NCI-H2029 treated with DMSO at 0.1 percent for 48 hours (cell line): Measurements from ENCODE around the gene INPP1.

Experiments
- DNase-seq: peaks from one replicate; lab custom pipeline; 2025; lab: John Stamatoyannopoulos, UW

Gene INPP1

DNA sequence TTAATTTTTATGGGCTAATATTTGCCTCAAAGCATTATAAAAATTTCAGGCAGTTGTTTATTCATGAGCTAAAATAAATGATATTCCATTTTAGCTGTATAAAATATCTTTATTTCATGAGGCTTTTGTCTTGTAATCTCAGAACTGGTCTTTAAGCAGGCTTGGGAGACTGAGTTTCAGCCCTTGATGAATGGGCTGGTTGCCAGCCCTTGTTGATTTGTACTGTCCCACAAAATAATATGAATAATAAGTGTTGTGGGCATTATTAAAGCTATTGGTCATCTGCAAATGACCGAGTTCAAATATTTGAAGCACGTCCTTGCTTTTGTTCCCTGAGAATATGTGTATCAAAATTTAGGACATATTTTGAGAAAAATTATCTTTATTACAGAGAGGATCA lies 18.2 kb downstream of the INPP1 start:
- DNase-seq, result no peak

DNA sequence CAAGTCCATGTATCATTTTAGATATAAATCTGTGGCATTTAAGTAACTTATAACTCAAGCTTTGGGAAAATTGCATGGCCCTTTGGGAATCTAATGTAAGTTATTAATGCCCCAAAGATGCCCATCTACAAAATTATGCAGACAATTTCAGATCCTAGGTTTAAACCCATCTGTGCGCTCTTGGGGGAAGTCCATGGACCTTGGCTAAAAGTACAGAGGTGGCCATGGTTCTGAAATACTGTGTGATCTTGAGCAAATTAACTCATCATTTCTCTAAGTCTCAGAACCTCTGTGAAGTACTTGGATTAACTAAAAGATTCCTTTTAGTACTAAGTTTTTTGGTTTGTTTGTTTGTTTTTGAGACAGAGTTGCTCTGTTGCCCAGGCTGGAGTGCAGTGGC lies 19.5 kb downstream of the INPP1 start:
- DNase-seq, result no peak

DNA sequence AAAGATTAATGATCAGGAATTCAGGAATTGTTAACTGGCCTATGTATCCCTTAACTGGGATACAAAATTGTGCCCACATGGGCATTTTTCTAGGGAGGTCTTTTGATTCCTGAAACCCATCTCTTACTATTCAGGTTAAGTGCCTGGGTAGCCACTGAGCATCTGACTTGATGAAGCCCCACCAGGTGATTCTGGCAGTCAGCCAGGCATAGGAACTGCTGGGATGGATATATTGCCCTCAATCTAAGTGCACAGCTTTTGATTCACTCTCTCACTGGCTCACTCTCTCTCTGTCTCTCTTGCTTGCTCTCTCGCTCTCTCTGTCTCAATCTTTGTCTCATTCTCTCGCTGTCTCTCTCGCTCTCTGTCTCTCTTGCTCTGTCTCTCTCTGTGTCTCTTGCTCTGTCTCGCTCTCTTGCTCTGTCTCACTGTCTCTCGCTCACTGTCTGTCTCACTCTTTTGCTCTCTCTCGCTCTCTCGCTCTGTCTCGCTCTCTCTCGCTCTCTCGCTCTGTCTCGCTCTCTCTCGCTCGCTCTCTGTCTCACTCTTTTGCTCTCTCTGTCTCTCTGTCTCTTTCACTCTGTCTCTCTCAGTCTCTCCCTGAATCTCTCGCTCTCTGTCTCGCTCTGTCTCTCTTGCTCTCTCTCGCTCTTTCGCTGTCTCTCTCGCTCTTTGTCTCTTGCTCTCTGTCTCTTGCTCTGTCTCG lies 22.3 kb downstream of the INPP1 start:
- DNase-seq, result no peak

DNA sequence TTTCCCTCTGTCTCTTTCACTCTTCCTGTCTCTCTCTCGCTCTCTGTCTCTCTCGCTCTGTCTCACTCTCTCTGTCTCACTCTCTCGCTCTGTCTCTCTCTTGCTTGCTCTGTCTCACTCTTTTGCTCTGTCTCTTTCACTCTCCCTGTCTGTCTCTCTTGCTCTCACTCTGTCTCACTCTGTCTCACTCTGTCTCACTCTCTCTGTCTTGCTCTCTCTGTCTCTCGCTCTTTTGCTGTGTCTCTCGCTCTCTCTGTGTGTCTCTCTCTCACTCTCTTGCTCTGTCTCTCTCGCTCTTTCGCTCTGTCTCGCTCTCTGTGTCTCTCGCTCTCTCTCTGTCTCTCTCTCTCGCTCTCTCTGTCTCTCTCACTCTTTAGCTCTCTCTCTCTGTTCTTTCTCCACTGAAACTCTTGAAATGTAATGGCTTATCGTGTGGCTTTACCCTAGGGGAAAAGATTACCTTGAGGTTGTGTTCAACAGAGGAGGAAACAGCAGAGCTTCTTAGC lies 22.9 kb downstream of the INPP1 start:
- no peak for DNase-seq

DNA sequence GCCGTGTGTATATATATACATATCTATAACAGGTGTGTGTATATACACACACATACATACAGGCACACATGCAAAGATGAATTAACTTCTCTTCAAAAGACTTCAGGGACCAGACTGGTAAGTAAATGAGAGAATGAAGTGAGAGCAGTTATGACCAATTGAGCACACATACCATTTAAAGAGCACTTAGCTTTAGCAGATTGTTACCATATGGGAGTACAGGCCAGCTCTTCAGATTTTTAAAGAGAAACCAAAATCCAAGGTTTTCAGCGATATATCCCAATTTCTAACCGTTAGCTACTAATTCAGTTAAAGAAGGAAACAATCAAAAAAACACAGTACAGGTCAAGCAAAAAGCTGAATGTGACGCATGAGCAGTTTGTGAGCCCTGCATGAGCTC lies 23.7 kb downstream of the INPP1 start:
- no peak for DNase-seq

DNA sequence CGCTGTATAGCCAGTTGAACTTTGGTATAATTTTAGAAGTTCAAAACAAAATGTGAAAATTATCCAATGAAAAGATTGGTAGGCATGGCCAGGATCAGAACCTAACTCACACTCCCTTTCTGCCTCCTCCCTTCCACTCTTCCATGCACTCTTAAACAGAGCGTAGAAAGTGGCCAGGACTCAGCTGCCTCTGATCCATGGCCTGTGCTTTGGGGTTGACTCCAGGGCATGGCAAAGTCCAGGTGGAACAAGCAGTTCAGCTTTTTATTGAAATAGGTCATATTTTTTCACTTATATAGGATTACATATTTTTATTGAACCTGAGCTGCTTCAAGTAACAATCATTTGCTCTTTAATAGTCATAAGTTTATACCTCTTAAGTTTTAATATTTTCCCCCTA lies 26.2 kb downstream of the INPP1 start:
- no peak for DNase-seq

DNA sequence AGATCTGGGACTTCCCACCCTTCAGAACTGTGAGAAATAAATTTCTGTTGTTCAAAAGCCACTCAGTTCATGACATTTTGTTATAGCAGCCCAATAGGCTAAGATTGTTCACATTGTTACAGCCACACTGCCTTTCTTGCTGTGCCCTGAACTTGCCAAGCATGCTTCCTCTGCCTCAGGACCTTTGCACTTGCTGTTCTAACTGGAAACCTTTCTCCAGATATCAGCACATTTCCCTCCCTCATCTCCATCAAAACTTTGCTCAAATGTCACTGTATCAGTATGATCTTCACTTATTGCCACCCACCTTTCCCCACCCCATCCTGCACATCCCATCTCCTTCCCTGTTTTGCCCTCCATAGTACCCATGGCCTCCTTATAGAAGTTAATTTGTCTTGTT lies 32.7 kb downstream of the INPP1 start:
- DNase-seq, result no peak

DNA sequence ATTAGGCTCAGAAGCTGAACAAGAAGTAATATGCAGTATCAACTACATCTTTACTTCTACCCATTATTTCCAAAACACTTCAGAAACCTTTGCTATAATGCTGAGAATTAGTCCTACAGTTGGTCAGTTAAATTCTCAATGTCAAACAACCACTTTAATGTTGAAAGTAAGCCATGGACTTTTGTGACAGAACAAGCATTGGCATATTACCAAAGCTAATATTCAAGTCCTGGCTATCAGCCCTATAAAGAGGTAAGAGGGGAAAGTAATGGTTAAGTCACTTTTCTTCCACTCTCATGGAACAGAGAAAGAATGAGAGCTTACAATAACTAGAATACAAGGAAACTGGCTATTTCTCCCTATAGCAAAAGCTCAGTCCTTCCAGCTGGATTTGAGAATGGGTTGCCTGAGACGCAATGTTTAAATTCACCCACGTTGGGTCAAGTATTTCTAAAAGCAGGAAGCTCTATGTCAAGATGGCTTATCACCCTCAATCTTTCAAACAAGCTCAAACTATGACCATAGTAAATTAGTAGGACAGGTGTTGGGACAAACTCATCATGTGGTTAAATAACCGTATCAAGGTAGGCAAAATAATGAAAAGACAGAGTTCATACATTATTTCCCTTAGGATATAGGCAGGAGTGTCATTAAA lies 33.3 kb downstream of the INPP1 start:
- no peak for DNase-seq

DNA sequence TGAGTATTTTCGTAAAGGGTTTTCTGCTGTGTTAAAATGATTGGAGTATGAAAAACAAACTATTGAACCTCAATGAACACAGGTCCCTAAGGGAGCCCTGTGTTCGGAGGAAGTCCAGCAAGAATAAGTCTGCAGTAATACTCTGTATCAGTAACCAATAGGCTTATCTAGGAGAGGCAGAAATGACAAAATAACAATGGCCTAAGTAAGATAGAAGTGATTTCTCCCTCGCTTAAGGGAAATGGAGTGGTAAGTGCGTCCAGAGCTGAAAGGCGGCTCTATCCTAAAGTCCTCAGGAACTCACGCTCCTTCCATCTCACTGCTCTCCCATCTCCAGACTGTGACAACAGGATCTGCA lies 35.5 kb downstream of the INPP1 start:
- no peak for DNase-seq

DNA sequence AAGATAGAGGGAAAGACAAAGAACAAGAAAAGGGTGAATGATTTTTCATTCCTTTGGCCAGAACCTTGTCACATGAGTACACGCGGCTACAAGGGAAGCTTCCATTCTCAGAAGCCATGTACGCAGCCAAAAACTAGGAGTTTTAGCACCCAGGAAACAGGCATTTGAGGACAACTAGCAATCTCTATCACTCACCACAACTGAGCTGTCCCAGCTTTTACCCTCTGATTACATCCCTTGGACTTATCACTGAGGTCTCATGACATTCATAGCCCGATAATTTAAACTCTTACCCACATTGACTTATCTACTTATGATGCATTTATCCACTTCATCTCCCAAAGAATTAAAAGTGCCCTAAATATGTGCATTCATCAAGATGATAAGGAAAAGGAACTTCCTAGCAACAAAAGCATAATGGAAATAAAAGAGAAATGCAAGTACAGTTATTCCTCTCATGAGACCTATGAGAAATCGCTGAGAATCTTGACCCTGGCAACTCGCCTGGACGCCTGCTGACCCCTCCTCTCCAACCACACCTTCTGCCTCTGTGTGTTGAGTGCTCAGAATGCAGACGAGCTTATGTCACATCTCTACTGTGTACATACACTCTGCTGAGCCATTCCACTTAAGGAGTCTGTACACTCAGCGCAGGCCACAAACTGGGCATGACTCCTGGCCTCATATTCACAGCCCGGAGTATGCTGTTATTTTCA lies 36.0 kb downstream of the INPP1 start:
- peak; percentile 71 for DNase-seq

DNA sequence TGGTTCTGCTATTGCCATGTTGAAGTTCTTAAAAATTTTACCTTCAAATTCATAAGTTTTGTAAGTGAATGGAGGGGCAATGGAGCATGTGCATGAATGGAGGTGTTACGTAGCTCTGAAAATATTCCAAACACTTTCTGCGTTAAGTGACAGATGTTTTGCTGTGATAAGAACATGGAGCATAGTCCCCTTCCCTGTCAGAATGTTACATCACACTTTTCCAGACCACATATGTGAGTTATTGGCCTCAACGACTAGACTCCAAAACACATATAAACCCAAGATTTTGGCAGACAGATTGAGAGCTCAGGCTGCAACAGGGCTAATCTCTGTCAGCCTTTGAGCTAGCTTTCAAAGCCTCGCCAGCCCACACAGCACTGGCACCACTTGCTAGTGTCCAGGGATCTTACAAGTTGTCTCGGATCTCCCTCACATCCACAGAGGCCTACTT lies 37.6 kb downstream of the INPP1 start:
- DNase-seq, result no peak

DNA sequence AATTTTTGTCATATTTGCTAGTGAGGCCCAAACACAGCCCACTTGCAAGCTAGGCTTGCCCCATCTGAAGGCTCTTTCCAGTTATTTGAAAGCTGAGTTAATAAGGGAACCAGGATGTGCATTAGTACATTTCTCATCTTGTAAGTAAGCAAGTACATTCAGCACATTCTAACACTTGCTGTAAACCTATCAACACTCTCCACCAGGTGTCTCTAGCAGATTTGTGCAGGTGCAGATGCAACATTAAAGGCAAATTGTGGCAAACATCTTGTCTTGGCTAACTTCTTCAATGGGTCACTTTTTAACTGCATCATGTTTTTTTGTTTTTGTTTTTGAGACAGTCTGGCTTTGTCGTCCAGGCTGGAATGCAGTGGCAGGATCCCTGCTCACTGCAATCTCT lies 39.5 kb downstream of the INPP1 start:
- DNase-seq, result peak; percentile 35

DNA sequence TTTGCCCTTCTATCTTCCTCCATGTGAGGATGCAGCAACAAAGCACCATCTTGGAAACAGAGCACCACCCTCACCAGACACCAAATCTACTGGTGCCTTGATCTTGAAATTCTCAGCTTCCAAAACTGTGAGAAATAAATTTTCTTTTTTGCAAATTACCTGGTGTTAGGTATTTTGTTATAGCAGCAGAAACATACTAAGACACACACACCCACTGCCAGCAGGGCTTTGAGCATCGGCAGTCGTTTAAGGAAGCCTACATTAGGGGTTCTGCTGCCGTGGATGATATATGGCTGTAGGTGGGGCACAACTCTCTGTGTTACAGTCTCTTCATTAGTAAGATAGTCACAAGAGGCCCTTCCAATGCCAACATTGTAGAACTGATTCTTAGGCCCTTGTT lies 44.0 kb downstream of the INPP1 start:
- no peak for DNase-seq

DNA sequence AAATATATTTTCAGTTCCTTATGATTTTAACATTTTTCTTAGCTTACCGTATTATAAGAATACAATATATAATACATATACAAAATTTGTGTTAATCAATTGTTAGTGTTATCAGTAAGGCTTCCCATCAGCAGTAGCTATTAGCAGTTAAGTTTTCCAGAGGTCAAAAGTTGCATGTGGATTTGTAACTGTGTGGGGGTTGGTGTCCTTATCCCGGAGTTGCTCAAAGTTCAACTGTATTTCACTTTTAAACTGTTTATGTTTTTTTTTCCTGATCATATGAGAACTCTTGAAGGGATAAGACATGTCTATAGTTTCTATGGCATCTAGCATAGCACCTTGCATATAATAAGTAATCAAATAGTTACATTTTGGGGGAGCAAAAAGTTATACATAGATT lies 52.9 kb downstream of the INPP1 start:
- DNase-seq, result no peak

DNA sequence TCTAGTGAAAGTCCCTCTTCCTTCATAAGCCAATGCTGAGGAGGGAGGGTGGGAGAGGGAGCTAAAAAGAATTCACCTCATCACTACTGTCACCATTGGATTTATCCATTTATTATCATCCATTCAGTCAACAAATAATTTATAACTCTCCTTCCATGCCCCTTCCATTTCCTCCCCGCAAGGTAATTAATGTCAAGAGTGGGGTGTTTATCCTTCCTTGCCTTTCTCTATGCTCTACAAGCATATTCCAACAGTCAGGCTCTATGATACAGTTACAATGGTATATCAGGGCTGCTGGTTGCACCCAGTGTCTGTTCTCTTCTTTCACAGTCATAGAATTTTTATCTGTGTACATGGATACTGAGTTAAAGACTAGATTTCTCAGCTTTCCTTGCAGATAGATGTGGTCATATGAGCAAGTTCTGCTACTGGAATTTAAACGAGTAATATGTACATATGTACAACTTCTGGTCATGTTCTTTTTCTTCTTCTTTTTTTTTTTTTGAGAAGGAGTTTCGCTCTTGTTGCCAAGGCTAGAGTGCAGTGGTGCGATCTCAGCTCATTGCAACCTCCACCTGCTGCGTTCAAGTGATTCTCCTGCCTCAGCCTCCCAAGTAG lies 59.7 kb downstream of the INPP1 start:
- DNase-seq, result no peak

DNA sequence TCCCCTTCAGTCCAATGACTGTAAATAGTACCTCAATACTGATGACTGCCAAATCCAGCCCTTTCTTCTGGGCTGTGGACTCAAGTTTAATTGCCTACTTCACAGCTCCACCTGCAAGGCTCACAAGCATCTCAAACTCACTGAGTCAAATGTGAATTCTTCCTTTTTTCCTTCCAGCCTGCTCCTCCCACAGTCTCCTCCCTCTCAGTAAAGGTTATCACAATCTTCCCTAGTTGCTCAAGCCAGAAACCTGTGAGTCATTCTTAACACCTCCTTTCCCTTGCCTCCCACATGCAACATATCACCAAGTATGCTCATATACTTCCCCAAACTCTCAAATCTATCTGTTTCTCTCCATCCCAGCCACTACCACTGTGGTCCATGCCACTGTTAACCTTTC lies 61.1 kb downstream of the INPP1 start:
- DNase-seq, result no peak

DNA sequence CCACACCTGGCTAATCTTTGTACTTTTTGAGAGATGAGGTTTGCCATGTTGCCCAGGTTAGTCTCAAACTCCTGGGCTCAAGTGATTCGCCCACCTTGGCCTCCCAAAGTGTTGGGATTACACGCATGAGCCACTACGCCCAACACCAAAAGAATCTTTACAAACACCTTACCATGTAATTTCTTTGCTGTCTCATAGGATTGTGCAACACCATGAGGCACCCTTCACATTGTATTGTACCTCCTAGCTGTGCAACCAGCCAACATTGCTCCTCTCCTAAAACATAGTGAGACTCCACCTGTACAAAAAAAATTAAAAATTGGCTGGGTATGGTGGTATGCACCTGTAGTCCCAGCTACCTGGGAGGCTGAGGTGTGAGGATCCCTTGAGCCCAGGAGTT lies 61.7 kb downstream of the INPP1 start:
- DNase-seq, result no peak

DNA sequence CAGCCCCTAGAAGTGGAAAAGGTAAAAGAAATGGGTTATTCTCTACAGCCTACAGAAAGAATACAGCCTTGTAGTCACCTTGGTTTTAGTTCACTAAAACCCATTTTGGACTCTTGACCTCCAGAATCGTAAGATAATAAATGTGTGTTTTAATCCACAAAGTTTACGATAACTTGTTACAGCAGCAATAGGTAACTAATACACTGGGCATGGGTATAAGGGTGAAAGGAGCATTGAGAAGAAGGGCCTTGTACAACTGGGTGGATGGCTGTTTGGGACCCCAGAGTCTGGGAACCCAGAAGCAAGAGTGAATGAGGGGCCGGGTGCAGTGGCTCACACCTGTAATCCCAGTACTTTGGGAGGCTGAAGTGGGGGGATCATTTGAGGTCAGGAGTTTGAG lies 62.6 kb downstream of the INPP1 start:
- DNase-seq, result no peak

DNA sequence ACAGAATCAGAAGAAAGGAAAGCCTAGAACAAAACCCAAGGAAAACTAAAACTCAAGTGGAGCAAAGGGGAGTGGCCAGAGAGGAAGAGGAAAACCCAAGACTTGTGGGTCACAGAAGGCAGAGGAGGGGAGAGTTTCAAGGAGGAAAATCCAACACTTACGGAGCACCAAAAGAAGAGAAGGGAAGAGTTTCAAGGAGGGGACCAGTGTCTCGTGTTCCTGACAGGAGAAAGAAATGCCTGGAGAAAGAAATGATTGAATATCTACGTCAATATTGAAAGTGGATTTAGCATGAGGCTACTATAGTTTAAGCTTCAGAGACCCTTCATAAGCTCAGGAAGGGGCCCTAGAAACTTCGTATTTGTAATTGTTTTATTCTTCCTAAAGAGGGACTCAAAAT lies 63.4 kb downstream of the INPP1 start:
- no peak for DNase-seq

DNA sequence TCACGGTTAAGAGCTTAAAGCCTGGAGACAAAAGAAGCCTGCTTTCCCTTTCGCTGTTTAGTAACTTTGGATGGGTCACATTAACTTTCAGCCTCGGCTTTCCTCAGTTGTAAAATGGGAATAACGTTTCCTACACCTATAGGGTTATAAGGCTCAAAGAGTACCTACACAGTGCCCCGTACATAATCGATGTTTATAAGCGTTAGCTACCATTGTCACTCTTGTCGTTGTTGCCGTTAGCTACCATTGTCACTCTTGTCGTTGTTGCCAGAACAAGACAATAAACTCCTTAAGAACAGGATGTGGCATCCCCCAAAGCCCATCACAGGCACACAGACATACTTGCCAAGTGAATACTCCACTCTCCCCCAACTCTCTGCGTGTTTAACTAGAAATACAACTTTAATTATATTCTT lies 63.9 kb downstream of the INPP1 start:
- peak; percentile 41 for DNase-seq

DNA sequence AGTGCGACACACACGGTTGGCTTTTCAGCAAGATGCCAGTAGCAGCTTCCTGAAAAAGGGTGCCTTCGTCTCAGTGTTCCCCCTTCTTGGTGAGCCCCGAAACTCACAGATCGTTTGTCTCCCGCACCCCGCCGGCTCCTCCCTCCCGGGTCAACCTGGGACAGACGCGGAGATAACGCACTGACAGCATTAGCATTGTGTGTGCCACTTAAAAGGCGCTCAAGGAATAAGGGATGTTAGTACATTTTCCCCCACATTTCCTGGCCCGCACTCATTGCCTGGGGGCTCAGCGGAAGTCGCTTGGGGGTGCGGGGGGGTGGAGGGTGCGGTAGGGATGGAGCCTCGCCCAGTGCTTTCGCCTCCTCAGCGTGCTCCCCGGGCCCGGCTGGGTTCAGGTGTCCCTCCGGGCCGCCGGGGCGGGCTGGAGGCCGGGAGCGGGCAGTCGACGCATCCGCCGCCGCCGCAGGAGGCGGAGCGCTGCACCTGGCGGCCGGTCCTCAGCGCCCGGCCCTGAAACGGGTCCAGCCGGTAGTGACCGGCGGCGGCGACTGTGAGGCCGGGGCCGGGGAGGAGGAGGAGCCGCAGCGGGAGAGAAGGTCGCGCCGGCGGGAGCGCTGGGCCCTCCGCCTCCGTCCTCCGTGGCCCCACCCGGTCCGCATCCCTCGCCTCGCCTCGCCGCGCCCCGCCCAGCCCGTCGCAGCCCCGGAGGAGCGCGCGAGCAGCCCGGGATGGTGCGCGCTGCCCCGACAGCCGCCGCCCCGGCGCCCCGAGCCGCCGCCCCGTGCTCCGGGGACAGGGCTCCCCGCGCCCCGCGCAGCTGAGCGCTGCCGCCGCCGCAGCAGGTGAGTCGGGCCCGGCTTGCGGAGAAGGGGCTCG lies 64.5 kb downstream of the INPP1 start, which contains the start of gene MFSD6:
Gene MFSD6, plus strand, starts transcription at position 694 of the 876 bp plus-strand sequence. CDS start 27,675 bp downstream, outside the sequence.
- DNase-seq, result no peak
